Endothelial cell of umbilical vein (primary cell): ENCODE data around the gene TEC. TPM values are rescaled to one million over a fixed set of nuclear protein-coding genes. Genes with fewer than 3 reads are reported as not detected.

Source experiments
- BruUV-seq: library from RNA; stranded (reverse); fragments of 400-500 nt; replicated peaks from 2 replicates; lab custom pipeline; 2021; lab: Mats Ljungman, UMichigan
- CTCF ChIA-PET: fragments of 300-600, 350-600 bp; sonication (Branson Sonifier 250); formaldehyde crosslinking; loops from one replicate; lab custom pipeline; 2021; ENCODE audit warnings: antibody characterized with exemption, inconsistent platforms; lab: Charles Lee
- POLR2A ChIA-PET: fragments of 300-600, 350-600 bp; sonication (Branson Sonifier 250); formaldehyde crosslinking; loops from one replicate; lab custom pipeline; 2021; ENCODE audit warnings: antibody characterized with exemption, inconsistent platforms; lab: Charles Lee
- DNase-seq: peaks from one replicate; pipeline ENCODE4 v3.0.0-alpha.2; 2011; ENCODE audit warnings: low read depth, low spot score
- FAIRE-seq: peaks from 2 replicates; lab custom pipeline; 2011; peaks lifted over from hg19 to GRCh38; lab: Jason Lieb, UNC
- H2AFZ ChIP-seq: 2 replicates; pipeline ENCODE4 v1.6.0; 2012; ENCODE audit warnings: low read depth, low read length, control low read depth, inconsistent platforms
- H3K27ac ChIP-seq: 2 replicates; pipeline ENCODE4 v1.5.1; 2011; ENCODE audit warnings: low read depth, mild to moderate bottlenecking, control low read depth, low read length, moderate library complexity; ENCODE audit not compliant: insufficient read depth
- H3K27me3 ChIP-seq, 2 experiments: 2 replicates each; pipeline versions ENCODE4 v1.6.0 to v1.6.1; 2011; ENCODE audit warnings: low read length in 2 of 2, mixed read lengths in 1 of 2; ENCODE audit not compliant: control insufficient read depth in 2 of 2, insufficient read depth in 2 of 2
- H3K36me3 ChIP-seq, 2 experiments: 2 replicates in 1 of 2; 3 replicates in 1 of 2; pipeline ENCODE4 v1.5.1; 2011; ENCODE audit warnings: low read length in 2 of 2, mild to moderate bottlenecking in 1 of 2, moderate library complexity in 1 of 2; ENCODE audit not compliant: control insufficient read depth in 2 of 2, insufficient read depth in 2 of 2; ENCODE audit errors: extremely low read depth in 1 of 2
- H3K4me1 ChIP-seq: 3 replicates; pipeline ENCODE4 v1.5.1; 2011; ENCODE audit warnings: mild to moderate bottlenecking, low read length; ENCODE audit not compliant: control insufficient read depth, insufficient read depth; ENCODE audit errors: extremely low read depth
- H3K4me2 ChIP-seq: 2 replicates; pipeline ENCODE4 v1.6.1; 2011; ENCODE audit warnings: low read length, control low read depth, mixed read lengths; ENCODE audit not compliant: insufficient read depth
- H3K4me3 ChIP-seq, 3 experiments: fragments of 200-600 bp in 1 of 3; sonication (generic), shearing (Covaris generic) in 1 of 3; replicated peaks in 1 of 3; 2 replicates each; pipeline ENCODE4 v1.5.1; 2011 to 2016; ENCODE audit warnings: control low read depth in 3 of 3, low read length in 3 of 3, mild to moderate bottlenecking in 2 of 3, inconsistent platforms in 1 of 3, low read depth in 1 of 3, moderate library complexity in 1 of 3; ENCODE audit not compliant: insufficient read depth in 1 of 3
- H3K79me2 ChIP-seq: 2 replicates; pipeline ENCODE4 v1.6.0; 2012; ENCODE audit warnings: low read length, inconsistent platforms; ENCODE audit not compliant: control insufficient read depth, insufficient read depth
- H3K9ac ChIP-seq: replicated peaks from 2 replicates; pipeline ENCODE3; 2011; ENCODE audit warnings: low read length, control low read depth; ENCODE audit not compliant: insufficient read depth; ENCODE audit errors: extremely low read depth
- H3K9me1 ChIP-seq: replicated peaks from 3 replicates; pipeline ENCODE4 v1.6.0; 2011; ENCODE audit warnings: mild to moderate bottlenecking, low read length; ENCODE audit not compliant: control insufficient read depth, insufficient read depth; ENCODE audit errors: extremely low read depth
- H3K9me3 ChIP-seq: replicated peaks from 2 replicates; pipeline ENCODE4 v1.5.1; 2012; ENCODE audit warnings: low read length, inconsistent platforms; ENCODE audit not compliant: control insufficient read depth, insufficient read depth
- H4K20me1 ChIP-seq: replicated peaks from 2 replicates; pipeline ENCODE3; 2011; ENCODE audit warnings: mild to moderate bottlenecking, low read length; ENCODE audit not compliant: control insufficient read depth, insufficient read depth; ENCODE audit errors: extremely low read depth
- CTCF ChIP-seq, 2 donors: IDR thresholded peaks; 1 replicate in 1 of 2; 2 replicates in 1 of 2; pipeline ENCODE4 v1.5.1; 2011; ENCODE audit warnings: low read length in 2 of 2, mild to moderate bottlenecking in 2 of 2, moderate library complexity in 2 of 2, control low read depth in 1 of 2, inconsistent platforms in 1 of 2, low read depth in 1 of 2; ENCODE audit not compliant: insufficient read depth in 1 of 2; ENCODE audit errors: extremely low read depth in 1 of 2
- GATA2 ChIP-seq: IDR thresholded peaks from 2 replicates; pipeline ENCODE4 v1.7.0; 2011; ENCODE audit warnings: low read depth, mild to moderate bottlenecking, moderate library complexity, mixed read lengths, low read length; ENCODE audit not compliant: insufficient read length, insufficient read depth
- POLR2A ChIP-seq: IDR thresholded peaks from 2 replicates; pipeline ENCODE4 v1.6.1; 2012; ENCODE audit warnings: low read depth, mild to moderate bottlenecking, control low read depth, low read length
- dilution Hi-C: fragments of 300-500 bp; cut with MboI; formaldehyde crosslinking; loops from one replicate; pipeline ENCODE4 v1.15.0; 2019; ENCODE audit warnings: low sequenced_read_pairs; ENCODE audit not compliant: extremely low pct_ligation_motif_present
- intact Hi-C: fragments of 100-400 bp; cut with micrococcal nuclease; formaldehyde crosslinking; loops from one replicate; pipeline ENCODE4 v1.10.0; 2022
- polyA plus RNA-seq, 4 experiments: library from polyadenylated mRNA; depleted of rRNA in 3 of 4; stranded (reverse) in 3 of 4; unstranded in 1 of 4; fragments of >200 nt; gene quantifications; 2 replicates each; pipeline versions ENCODE4 v1.2.1 to v1.2.3, GENCODE V29; 2011 to 2012; ENCODE audit warnings: missing spikeins in 1 of 4
- total RNA-seq: library from RNA; stranded (reverse); gene quantifications from 2 replicates; pipeline ENCODE4 v1.2.3, GENCODE V29; 2021

The TEC gene
- total and polyA plus RNA-seq, 2 donors (not counting 3 experiments of a cell fraction or from before 2014, with no cell fraction given) = 0.08 to 0.86 TPM

- ChIA-PET CTCF (interaction anchor here (0.7 kb wide), 1 partner anchor 11 kb away, joined by 3 read pairs; no protein-coding TSS in a partner anchor), POLR2A (no interaction called here)
- H3K79me2 ChIP-seq = no peaks in the 10 kb centered on the region
- H3K4me1 ChIP-seq = peaks cover 5% of the 10 kb centered on the region
- FAIRE-seq (no peak), DNase-seq (no peak)
- H3K9me3 ChIP-seq = no peaks in the 10 kb centered on the region
- dilution Hi-C loops (no loop called here), intact Hi-C loops (no loop called here)
- no peak overlapping the region for H3K9ac ChIP-seq
- H4K20me1 ChIP-seq = no peaks in the 10 kb centered on the region
- no peaks in the 10 kb centered on the region for H3K9me1 ChIP-seq
- H2AFZ ChIP-seq = no peak overlapping the region
- no peaks in the 10 kb centered on the region for H3K36me3 ChIP-seq
- H3K4me2 ChIP-seq = no peak overlapping the region
- H3K27me3 ChIP-seq = peaks cover 3 to 4% of the 10 kb centered on the region in 2 experiments
- H3K4me3 ChIP-seq = no peak overlapping the region
- TF ChIP-seq GATA2 (no peak), POLR2A (no peak)
- no peak overlapping the region for H3K27ac ChIP-seq
- BruUV-seq = no TSS peak
Measured at GRCh38 chr4:48193096-48193836, 76.4 kb downstream of the TEC start.

GRCh38 chr4:48191758-48192157, 77.9 kb downstream of the TEC start:
- no peak overlapping the region for H3K4me2 ChIP-seq
- no peaks in the 10 kb centered on the region for H3K79me2 ChIP-seq
- H4K20me1 ChIP-seq = no peaks in the 10 kb centered on the region
- no peak for DNase-seq
- ChIA-PET CTCF (no interaction called here), POLR2A (no interaction called here)
- H3K4me1 ChIP-seq = peaks cover 5% of the 10 kb centered on the region
- no peak overlapping the region for H2AFZ ChIP-seq
- H3K9ac ChIP-seq = no peak overlapping the region
- TF ChIP-seq CTCF (IDR thresholded peaks at IDR 0.05; ENCODE audit: extremely low read depth in 1 of 2, insufficient read depth in 1 of 2, low read depth in 1 of 2, low read length in 2 of 2) (no peak), GATA2 (no peak)
- FAIRE-seq = no peak
- no peaks in the 10 kb centered on the region for H3K9me3 ChIP-seq
- H3K27ac ChIP-seq = no peak overlapping the region
- peaks cover 3 to 4% of the 10 kb centered on the region in 2 experiments for H3K27me3 ChIP-seq
- no peak overlapping the region for H3K4me3 ChIP-seq
- intact Hi-C loops = no loop called here
- H3K9me1 ChIP-seq = no peaks in the 10 kb centered on the region
- H3K36me3 ChIP-seq = no peaks in the 10 kb centered on the region
- no TSS peak for BruUV-seq
- dilution Hi-C loops = no loop called here
